Endothelial cell of umbilical vein (primary cell): ENCODE data around the gene WDR37. TPM values are rescaled to one million over a fixed set of nuclear protein-coding genes. Genes with fewer than 3 reads are reported as not detected.

Experiments
- BruUV-seq: library from RNA; stranded (reverse); fragments of 400-500 nt; replicated peaks from 2 replicates; lab custom pipeline; 2021; lab: Mats Ljungman, UMichigan
- CTCF ChIA-PET: fragments of 300-600, 350-600 bp; sonication (Branson Sonifier 250); formaldehyde crosslinking; loops from one replicate; lab custom pipeline; 2021; ENCODE audit warnings: antibody characterized with exemption, inconsistent platforms; lab: Charles Lee
- POLR2A ChIA-PET: fragments of 300-600, 350-600 bp; sonication (Branson Sonifier 250); formaldehyde crosslinking; loops from one replicate; lab custom pipeline; 2021; ENCODE audit warnings: antibody characterized with exemption, inconsistent platforms; lab: Charles Lee
- DNase-seq: peaks from one replicate; pipeline ENCODE4 v3.0.0-alpha.2; 2011; ENCODE audit warnings: low read depth, low spot score
- FAIRE-seq: peaks from 2 replicates; lab custom pipeline; 2011; peaks lifted over from hg19 to GRCh38; lab: Jason Lieb, UNC
- H2AFZ ChIP-seq: 2 replicates; pipeline ENCODE4 v1.6.0; 2012; ENCODE audit warnings: low read depth, low read length, control low read depth, inconsistent platforms
- H3K27ac ChIP-seq: 2 replicates; pipeline ENCODE4 v1.5.1; 2011; ENCODE audit warnings: low read depth, mild to moderate bottlenecking, control low read depth, low read length, moderate library complexity; ENCODE audit not compliant: insufficient read depth
- H3K27me3 ChIP-seq, 2 experiments: 2 replicates each; pipeline versions ENCODE4 v1.6.0 to v1.6.1; 2011; ENCODE audit warnings: low read length in 2 of 2, mixed read lengths in 1 of 2; ENCODE audit not compliant: control insufficient read depth in 2 of 2, insufficient read depth in 2 of 2
- H3K36me3 ChIP-seq, 2 experiments: 2 replicates in 1 of 2; 3 replicates in 1 of 2; pipeline ENCODE4 v1.5.1; 2011; ENCODE audit warnings: low read length in 2 of 2, mild to moderate bottlenecking in 1 of 2, moderate library complexity in 1 of 2; ENCODE audit not compliant: control insufficient read depth in 2 of 2, insufficient read depth in 2 of 2; ENCODE audit errors: extremely low read depth in 1 of 2
- H3K4me1 ChIP-seq: 3 replicates; pipeline ENCODE4 v1.5.1; 2011; ENCODE audit warnings: mild to moderate bottlenecking, low read length; ENCODE audit not compliant: control insufficient read depth, insufficient read depth; ENCODE audit errors: extremely low read depth
- H3K4me2 ChIP-seq: 2 replicates; pipeline ENCODE4 v1.6.1; 2011; ENCODE audit warnings: low read length, control low read depth, mixed read lengths; ENCODE audit not compliant: insufficient read depth
- H3K4me3 ChIP-seq, 3 experiments: fragments of 200-600 bp in 1 of 3; sonication (generic), shearing (Covaris generic) in 1 of 3; replicated peaks in 1 of 3; 2 replicates each; pipeline ENCODE4 v1.5.1; 2011 to 2016; ENCODE audit warnings: control low read depth in 3 of 3, low read length in 3 of 3, mild to moderate bottlenecking in 2 of 3, inconsistent platforms in 1 of 3, low read depth in 1 of 3, moderate library complexity in 1 of 3; ENCODE audit not compliant: insufficient read depth in 1 of 3
- H3K79me2 ChIP-seq: 2 replicates; pipeline ENCODE4 v1.6.0; 2012; ENCODE audit warnings: low read length, inconsistent platforms; ENCODE audit not compliant: control insufficient read depth, insufficient read depth
- H3K9ac ChIP-seq: replicated peaks from 2 replicates; pipeline ENCODE3; 2011; ENCODE audit warnings: low read length, control low read depth; ENCODE audit not compliant: insufficient read depth; ENCODE audit errors: extremely low read depth
- H3K9me1 ChIP-seq: replicated peaks from 3 replicates; pipeline ENCODE4 v1.6.0; 2011; ENCODE audit warnings: mild to moderate bottlenecking, low read length; ENCODE audit not compliant: control insufficient read depth, insufficient read depth; ENCODE audit errors: extremely low read depth
- H3K9me3 ChIP-seq: replicated peaks from 2 replicates; pipeline ENCODE4 v1.5.1; 2012; ENCODE audit warnings: low read length, inconsistent platforms; ENCODE audit not compliant: control insufficient read depth, insufficient read depth
- H4K20me1 ChIP-seq: replicated peaks from 2 replicates; pipeline ENCODE3; 2011; ENCODE audit warnings: mild to moderate bottlenecking, low read length; ENCODE audit not compliant: control insufficient read depth, insufficient read depth; ENCODE audit errors: extremely low read depth
- EZH2 ChIP-seq: IDR thresholded peaks from 2 replicates; pipeline ENCODE4 v1.6.1; 2012; ENCODE audit warnings: borderline replicate concordance, low read depth, mild to moderate bottlenecking, moderate library complexity, low read length, inconsistent platforms; ENCODE audit not compliant: severe bottlenecking
- FOS ChIP-seq: IDR thresholded peaks from 2 replicates; pipeline ENCODE4 v1.6.1; 2011; ENCODE audit warnings: mild to moderate bottlenecking, low read length, moderate library complexity, borderline replicate concordance; ENCODE audit not compliant: insufficient read depth
- GATA2 ChIP-seq: IDR thresholded peaks from 2 replicates; pipeline ENCODE4 v1.7.0; 2011; ENCODE audit warnings: low read depth, mild to moderate bottlenecking, moderate library complexity, mixed read lengths, low read length; ENCODE audit not compliant: insufficient read length, insufficient read depth
- MYC ChIP-seq: IDR thresholded peaks from one replicate; pipeline ENCODE4 v1.6.1; 2011; ENCODE audit warnings: mild to moderate bottlenecking, low read depth, low read length
- POLR2A ChIP-seq: IDR thresholded peaks from 2 replicates; pipeline ENCODE4 v1.6.1; 2012; ENCODE audit warnings: low read depth, mild to moderate bottlenecking, control low read depth, low read length
- POLR2AphosphoS5 ChIP-seq: IDR thresholded peaks from 2 replicates; pipeline ENCODE4 v1.6.1; 2012; ENCODE audit warnings: low read depth, mild to moderate bottlenecking, control low read depth, low read length, moderate library complexity; ENCODE audit not compliant: insufficient read depth
- dilution Hi-C: fragments of 300-500 bp; cut with MboI; formaldehyde crosslinking; loops from one replicate; pipeline ENCODE4 v1.15.0; 2019; ENCODE audit warnings: low sequenced_read_pairs; ENCODE audit not compliant: extremely low pct_ligation_motif_present
- intact Hi-C: fragments of 100-400 bp; cut with micrococcal nuclease; formaldehyde crosslinking; loops from one replicate; pipeline ENCODE4 v1.10.0; 2022
- polyA plus RNA-seq, 4 experiments: library from polyadenylated mRNA; depleted of rRNA in 3 of 4; stranded (reverse) in 3 of 4; unstranded in 1 of 4; fragments of >200 nt; gene quantifications; 2 replicates each; pipeline versions ENCODE4 v1.2.1 to v1.2.3, GENCODE V29; 2011 to 2012; ENCODE audit warnings: missing spikeins in 1 of 4
- total RNA-seq: library from RNA; stranded (reverse); gene quantifications from 2 replicates; pipeline ENCODE4 v1.2.3, GENCODE V29; 2021
- TF ChIP-seq, protein P1 (sequence below), 2 donors: IDR thresholded peaks; 1 replicate in 1 of 2; 2 replicates in 1 of 2; pipeline ENCODE4 v1.5.1; 2011; ENCODE audit warnings: low read length in 2 of 2, mild to moderate bottlenecking in 2 of 2, moderate library complexity in 2 of 2, control low read depth in 1 of 2, inconsistent platforms in 1 of 2, low read depth in 1 of 2; ENCODE audit not compliant: insufficient read depth in 1 of 2; ENCODE audit errors: extremely low read depth in 1 of 2
- TF ChIP-seq, protein P2 (sequence below): IDR thresholded peaks from 2 replicates; pipeline ENCODE4 v1.6.1; 2011; ENCODE audit not compliant: insufficient read depth, insufficient read length

WDR37 gene
- total and polyA plus RNA-seq, 2 donors (not counting 3 experiments of a cell fraction or from before 2014, with no cell fraction given), result 21.7 to 25.5 TPM

DNA sequence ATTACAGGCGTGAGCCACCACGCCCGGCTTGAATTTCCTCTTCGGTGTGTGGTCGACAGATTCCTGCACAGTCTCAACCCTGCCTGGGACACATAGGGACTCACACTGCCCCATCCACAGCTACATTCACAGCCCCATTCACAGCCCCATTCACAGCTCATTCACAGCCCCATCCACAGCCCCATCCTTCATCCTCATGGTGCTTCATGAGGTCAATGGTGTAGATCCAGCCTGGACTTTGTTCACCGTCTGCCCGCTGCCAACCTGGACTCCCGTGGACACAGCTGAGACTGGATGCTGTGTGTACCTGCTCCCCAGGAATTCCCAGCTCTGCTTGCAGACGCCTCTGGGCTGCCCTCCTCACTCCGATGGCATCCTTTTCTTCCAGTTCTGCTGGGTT, 35.7 kb upstream of the WDR37 start:
- Histone ChIP-seq H3K4me2 (no peak overlapping the region), H3K79me2 (no peaks in the 10 kb centered on the region), H2AFZ (no peak overlapping the region), H3K36me3 (peaks cover 15 to 25% of the 10 kb centered on the region in 2 experiments), H3K4me3 (no peak overlapping the region), H3K4me1 (no peaks in the 10 kb centered on the region), H3K9ac (no peak overlapping the region), H4K20me1 (no peaks in the 10 kb centered on the region), H3K27me3 (no peaks in the 10 kb centered on the region), H3K9me3 (no peaks in the 10 kb centered on the region), H3K9me1 (no peaks in the 10 kb centered on the region), H3K27ac (no peak overlapping the region)
- CTCF ChIA-PET, result interaction anchor here (0.5 kb wide), 1 partner anchor 29 kb away, joined by 4 read pairs; no protein-coding TSS in a partner anchor
- dilution Hi-C loops (no loop called here), intact Hi-C loops (no loop called here)
- no peak for FAIRE-seq
- POLR2A ChIA-PET, result no interaction called here
- no TSS peak for BruUV-seq
- TF ChIP-seq GATA2 (no peak), POLR2AphosphoS5 (peak; percentile 44), EZH2 (no peak)
- DNase-seq, result no peak

DNA sequence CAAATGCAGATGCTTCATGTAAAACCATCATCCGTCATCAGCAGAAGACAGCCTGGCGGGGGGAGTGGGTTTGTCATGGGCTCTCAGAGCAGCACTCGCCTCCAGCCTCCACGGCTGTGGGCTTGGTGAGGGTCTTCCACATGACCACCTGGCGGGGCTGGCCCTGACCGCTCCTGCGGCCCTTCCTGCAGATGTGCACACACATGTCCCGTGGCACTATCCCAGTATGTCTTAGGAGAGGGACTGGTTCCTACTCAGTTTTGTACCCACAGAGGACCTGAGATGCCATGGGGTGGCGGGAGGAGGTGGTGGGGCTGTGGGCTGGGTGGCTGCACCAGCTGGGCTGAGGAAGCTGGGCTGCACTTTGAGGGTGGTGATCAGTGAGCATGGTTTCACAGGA, 35.2 kb upstream of the WDR37 start:
- Histone ChIP-seq H3K9me1 (no peaks in the 10 kb centered on the region), H3K9me3 (no peaks in the 10 kb centered on the region), H3K36me3 (peaks cover 11 to 20% of the 10 kb centered on the region in 2 experiments), H3K4me3 (no peak overlapping the region), H3K27me3 (no peaks in the 10 kb centered on the region), H3K4me1 (no peaks in the 10 kb centered on the region), H3K27ac (no peak overlapping the region), H3K79me2 (no peaks in the 10 kb centered on the region), H3K9ac (no peak overlapping the region), H3K4me2 (no peak overlapping the region), H2AFZ (no peak overlapping the region), H4K20me1 (no peaks in the 10 kb centered on the region)
- BruUV-seq, result no TSS peak
- TF ChIP-seq, protein P1, sequence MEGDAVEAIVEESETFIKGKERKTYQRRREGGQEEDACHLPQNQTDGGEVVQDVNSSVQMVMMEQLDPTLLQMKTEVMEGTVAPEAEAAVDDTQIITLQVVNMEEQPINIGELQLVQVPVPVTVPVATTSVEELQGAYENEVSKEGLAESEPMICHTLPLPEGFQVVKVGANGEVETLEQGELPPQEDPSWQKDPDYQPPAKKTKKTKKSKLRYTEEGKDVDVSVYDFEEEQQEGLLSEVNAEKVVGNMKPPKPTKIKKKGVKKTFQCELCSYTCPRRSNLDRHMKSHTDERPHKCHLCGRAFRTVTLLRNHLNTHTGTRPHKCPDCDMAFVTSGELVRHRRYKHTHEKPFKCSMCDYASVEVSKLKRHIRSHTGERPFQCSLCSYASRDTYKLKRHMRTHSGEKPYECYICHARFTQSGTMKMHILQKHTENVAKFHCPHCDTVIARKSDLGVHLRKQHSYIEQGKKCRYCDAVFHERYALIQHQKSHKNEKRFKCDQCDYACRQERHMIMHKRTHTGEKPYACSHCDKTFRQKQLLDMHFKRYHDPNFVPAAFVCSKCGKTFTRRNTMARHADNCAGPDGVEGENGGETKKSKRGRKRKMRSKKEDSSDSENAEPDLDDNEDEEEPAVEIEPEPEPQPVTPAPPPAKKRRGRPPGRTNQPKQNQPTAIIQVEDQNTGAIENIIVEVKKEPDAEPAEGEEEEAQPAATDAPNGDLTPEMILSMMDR (IDR thresholded peaks at IDR 0.05; ENCODE audit: extremely low read depth in 1 of 2, insufficient read depth in 1 of 2, low read depth in 1 of 2, low read length in 2 of 2), result no peak
- TF ChIP-seq FOS, result no peak
- TF ChIP-seq POLR2A, result no peak
- no peak for TF ChIP-seq MYC
- TF ChIP-seq, protein P2, sequence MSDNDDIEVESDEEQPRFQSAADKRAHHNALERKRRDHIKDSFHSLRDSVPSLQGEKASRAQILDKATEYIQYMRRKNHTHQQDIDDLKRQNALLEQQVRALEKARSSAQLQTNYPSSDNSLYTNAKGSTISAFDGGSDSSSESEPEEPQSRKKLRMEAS, result no peak
- no peak for TF ChIP-seq GATA2
- DNase-seq (no peak), FAIRE-seq (no peak)
- dilution Hi-C loops, result no loop called here
- CTCF ChIA-PET, result interaction anchor here (0.5 to 1.1 kb wide), 2 partner anchors 13 to 29 kb away, joined by 4 to 5 read pairs; no protein-coding TSS in a partner anchor
- intact Hi-C loops, result no loop called here
- POLR2A ChIA-PET, result no interaction called here
